ENCODE measurements around the gene FAM98B. TPM values are rescaled to one million over a fixed set of nuclear protein-coding genes. Genes with fewer than 3 reads are reported as not detected.

FAM98B gene
- total and polyA plus RNA-seq, 2 of the 8 experiments (the other 6 are each of a cell fraction or from before 2014, with no cell fraction given), result 5.9 to 48.4 TPM

- Histone ChIP-seq H2AK5ac (ENCODE audit: low read depth, low read length) (no peak overlapping the region), H3K9ac (replicated peaks in 1 of 4; ENCODE audit: extremely low read depth in 1 of 4, low read depth in 3 of 4, low read length in 3 of 4) (no peak overlapping the region), H3K23ac (ENCODE audit: insufficient read length) (no peak overlapping the region), H3K56ac (replicated peaks; ENCODE audit: insufficient read length, low read depth, low read length) (no peak overlapping the region), H2BK120ac (replicated peaks; ENCODE audit: low read depth, low read length) (no peak overlapping the region), H4K91ac (replicated peaks; ENCODE audit: insufficient read length, low read length) (no peak overlapping the region), H3K9me3 (ENCODE audit: insufficient read depth in 2 of 2, low read depth in 1 of 2, low read length in 1 of 2) (no peaks in the 10 kb centered on the region), H3K4me3 (ENCODE audit: extremely low read depth in 1 of 4, insufficient read depth in 2 of 4, low read depth in 3 of 4, low read length in 4 of 4) (no peak overlapping the region), H4K8ac (ENCODE audit: extremely low read depth, insufficient read depth, low read length) (no peak overlapping the region), H2AFZ (ENCODE audit: low read length) (no peak overlapping the region), H3K79me2 (ENCODE audit: control insufficient read depth in 1 of 2, insufficient read depth in 2 of 2, low read length in 2 of 2) (no peaks in the 10 kb centered on the region), H3K27me3 (replicated peaks in 1 of 4; ENCODE audit: control insufficient read depth in 3 of 4, extremely low read depth in 1 of 4, insufficient read depth in 3 of 4, low read length in 3 of 4) (no peaks in the 10 kb centered on the region), H3K4me1 (replicated peaks in 1 of 4; ENCODE audit: control insufficient read depth in 3 of 4, insufficient read depth in 4 of 4, low read length in 3 of 4) (no peaks in the 10 kb centered on the region), H4K20me1 (replicated peaks in 1 of 2; ENCODE audit: control insufficient read depth in 1 of 2, insufficient read depth in 2 of 2, low read length in 2 of 2) (no peaks in the 10 kb centered on the region), H3K23me2 (ENCODE audit: low read depth, low read length) (no peaks in the 10 kb centered on the region; the same call in 1 of the 2 replicates), H4K5ac (ENCODE audit: insufficient read length, low read depth, low read length) (no peak overlapping the region), H2BK20ac (ENCODE audit: low read length) (no peak overlapping the region), H3K79me1 (ENCODE audit: low read depth, low read length) (no peaks in the 10 kb centered on the region), H3K27ac (ENCODE audit: low read depth, low read length) (no peak overlapping the region), H3K4ac (replicated peaks; ENCODE audit: insufficient read length, low read depth, low read length) (no peak overlapping the region), H3K18ac (ENCODE audit: extremely low read depth, low read length) (no peak overlapping the region), H2BK12ac (ENCODE audit: low read depth, low read length) (no peak overlapping the region), H3K14ac (ENCODE audit: insufficient read length) (no peak overlapping the region), H2BK5ac (ENCODE audit: low read depth, low read length) (no peak overlapping the region), H3K36me3 (ENCODE audit: control insufficient read depth in 2 of 4, insufficient read depth in 4 of 4, low read length in 3 of 4) (no peaks in the 10 kb centered on the region), H3K4me2 (ENCODE audit: insufficient read depth in 1 of 2, low read depth in 2 of 2, low read length in 2 of 2) (no peak overlapping the region), H2BK15ac (ENCODE audit: low read length) (no peak overlapping the region)
- ChIA-PET CTCF (ENCODE audit: partially characterized antibody) (interaction anchor here (0.6 to 2.1 kb wide), 4 partner anchors 10 to 428 kb away, joined by 3 to 11 read pairs (median 4); no protein-coding TSS in a partner anchor), POLR2A (ENCODE audit: partially characterized antibody) (no interaction called here)
- TF ChIP-seq TCF12 (IDR thresholded peaks at IDR 0.05; ENCODE audit: low read depth, low read length) (no peak), CHD2 (IDR thresholded peaks at IDR 0.05; ENCODE audit: low read length) (no peak), MAFK (IDR thresholded peaks at IDR 0.05; ENCODE audit: low read depth, low read length) (no peak), SRF (IDR thresholded peaks at IDR 0.05; ENCODE audit: low read depth, low read length) (no peak), TAF7 (optimal IDR thresholded peaks at IDR 0.05; ENCODE audit: borderline replicate concordance, low read depth, low read length) (no peak), RBBP5 (IDR thresholded peaks at IDR 0.05; ENCODE audit: borderline replicate concordance, low read depth, low read length) (no peak), TBP (IDR thresholded peaks at IDR 0.05; ENCODE audit: low read depth, low read length) (no peak), NANOG (IDR thresholded peaks at IDR 0.05; ENCODE audit: insufficient read depth, low read depth, low read length, poor library complexity, severe bottlenecking) (no peak)
- FAIRE-seq, result peak; percentile 36
- 89% methylated on average over 3 of the region's 3 CpGs; no CpG with 5 or more reads in 1 of the 2 experiments for WGBS, 2 experiments (ENCODE audit: extremely low coverage in 1 of 2, insufficient coverage in 1 of 2, insufficient read length in 1 of 2, insufficient replicate concordance in 2 of 2, low coverage in 1 of 2, low lambda C conversion rate in 2 of 2, missing lambda C conversion rate in 1 of 2)
- DNase-seq (ENCODE audit: low read depth in 1 of 2, low spot score in 2 of 2), result no peak
These were observed 23.7 kb upstream of the FAM98B start for GRCh38 chr15:38430106-38430760.
